Activated T-cell treated with anti-CD3 and anti-CD28 coated beads, Interleukin-2, amount 50 U/mL, for 24 hours (primary cell): ENCODE results near the gene DEGS1.

Experiments used
- DNase-seq: peaks from one replicate; pipeline ENCODE4 v3.0.0-alpha.2; 2020
- H3K27ac Mint-ChIP-seq: 2 replicates; pipeline ENCODE4 v1.8.0; 2020; ENCODE audit warnings: mild to moderate bottlenecking, mixed read lengths
- H3K27me3 Mint-ChIP-seq: 2 replicates; pipeline ENCODE4 v1.8.0; 2020; ENCODE audit warnings: mixed read lengths
- H3K36me3 Mint-ChIP-seq: 2 replicates; pipeline ENCODE4 v1.8.0; 2020; ENCODE audit warnings: low read depth, mixed read lengths
- H3K4me1 Mint-ChIP-seq: 2 replicates; pipeline ENCODE4 v1.8.0; 2020; ENCODE audit warnings: low read depth, mixed read lengths
- H3K4me3 Mint-ChIP-seq: 2 replicates; pipeline ENCODE4 v1.8.0; 2020; ENCODE audit warnings: mild to moderate bottlenecking, moderate library complexity, mixed read lengths
- H3K9me3 Mint-ChIP-seq: 2 replicates; pipeline ENCODE4 v1.8.0; 2020; ENCODE audit warnings: mixed read lengths

The DEGS1 gene

DNA sequence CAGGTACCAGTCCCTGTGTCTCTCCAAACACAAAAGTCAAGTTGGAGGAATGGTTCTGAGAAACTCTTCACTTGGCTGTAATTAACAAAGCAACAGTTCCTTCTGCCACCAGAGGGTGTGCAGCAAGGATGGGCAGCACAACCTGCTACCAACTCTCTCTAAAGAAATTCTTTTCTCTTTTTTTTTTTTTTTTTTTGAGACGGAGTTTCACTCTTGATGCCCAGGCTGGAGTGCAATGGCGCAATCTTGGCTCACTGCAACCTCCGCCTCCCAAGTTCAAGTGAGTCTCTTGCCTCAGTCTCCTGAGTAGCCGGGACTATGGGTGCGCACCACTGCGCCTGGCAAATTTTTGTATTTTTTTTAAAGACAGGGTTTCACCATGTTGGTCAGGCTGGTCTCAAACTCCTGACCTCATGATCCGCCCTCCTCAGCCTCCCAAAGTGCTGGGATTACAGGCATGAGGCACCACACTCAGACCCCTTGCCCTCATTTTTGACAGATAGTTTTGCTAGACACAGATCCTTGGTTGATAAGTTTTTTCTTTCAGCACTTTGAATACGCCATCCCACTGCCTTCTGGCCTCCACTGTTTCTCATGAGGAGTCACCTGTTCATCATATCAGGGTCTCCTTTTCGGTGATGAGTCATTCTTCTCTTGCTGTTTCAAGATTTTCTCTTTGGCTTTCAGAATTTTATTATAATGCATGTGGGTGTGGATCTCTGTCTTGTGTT lies 12.1 kb upstream of the DEGS1 start:
- Mint-ChIP-seq H3K27me3 (no peaks in the 10 kb centered on the region), H3K27ac (no peak overlapping the region), H3K9me3 (peaks cover 11% of the 10 kb centered on the region), H3K4me1 (peaks cover 33% of the 10 kb centered on the region), H3K36me3 (peaks cover 4% of the 10 kb centered on the region), H3K4me3 (no peak overlapping the region)
- no peak for DNase-seq

- H3K36me3 Mint-ChIP-seq = peaks cover 4% of the 10 kb centered on the region
- no peak overlapping the region for H3K27ac Mint-ChIP-seq
- H3K4me3 Mint-ChIP-seq = no peak overlapping the region
- H3K9me3 Mint-ChIP-seq = peaks cover 11% of the 10 kb centered on the region
- no peaks in the 10 kb centered on the region for H3K27me3 Mint-ChIP-seq
- peaks cover 33% of the 10 kb centered on the region for H3K4me1 Mint-ChIP-seq
- no peak for DNase-seq
Observed at GRCh38 chr1:224172229-224172628, 10.8 kb upstream of the DEGS1 start.

- no peak for DNase-seq
Observed at GRCh38 chr1:224173523-224173922, 9.5 kb upstream of the DEGS1 start.

DNA sequence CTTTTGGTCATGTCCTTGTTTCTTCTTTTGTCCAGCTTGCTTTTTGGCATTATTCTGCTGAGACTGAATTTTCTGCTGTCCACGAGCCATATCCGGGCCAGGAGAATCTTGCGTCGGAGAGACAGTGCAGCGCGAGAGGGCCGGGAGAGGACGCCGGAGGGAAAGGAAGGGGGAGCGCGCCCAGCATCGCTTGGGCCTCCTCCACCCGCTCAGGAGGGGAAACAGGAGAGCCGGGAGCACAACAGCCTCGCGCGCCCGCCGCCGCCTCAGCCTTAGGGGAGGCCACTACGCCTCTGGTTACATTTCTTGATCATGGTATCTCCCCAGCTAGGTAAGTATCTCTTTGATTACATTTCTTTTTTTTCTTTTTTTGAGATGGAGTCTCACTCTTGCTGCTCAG lies 7.4 kb upstream of the DEGS1 start:
- Mint-ChIP-seq H3K36me3 (peaks cover 4% of the 10 kb centered on the region), H3K27ac (no peak overlapping the region), H3K9me3 (peaks cover 6% of the 10 kb centered on the region), H3K4me1 (peaks cover 12% of the 10 kb centered on the region), H3K27me3 (no peaks in the 10 kb centered on the region), H3K4me3 (no peak overlapping the region)
- no peak for DNase-seq

More at GRCh38 chr1:224173523-224173922, 9.5 kb upstream of the DEGS1 start:
- Mint-ChIP-seq H3K4me1 (peaks cover 33% of the 10 kb centered on the region), H3K9me3 (peaks cover 11% of the 10 kb centered on the region), H3K27ac (no peak overlapping the region), H3K4me3 (no peak overlapping the region), H3K27me3 (no peaks in the 10 kb centered on the region), H3K36me3 (peaks cover 4% of the 10 kb centered on the region)

DNA sequence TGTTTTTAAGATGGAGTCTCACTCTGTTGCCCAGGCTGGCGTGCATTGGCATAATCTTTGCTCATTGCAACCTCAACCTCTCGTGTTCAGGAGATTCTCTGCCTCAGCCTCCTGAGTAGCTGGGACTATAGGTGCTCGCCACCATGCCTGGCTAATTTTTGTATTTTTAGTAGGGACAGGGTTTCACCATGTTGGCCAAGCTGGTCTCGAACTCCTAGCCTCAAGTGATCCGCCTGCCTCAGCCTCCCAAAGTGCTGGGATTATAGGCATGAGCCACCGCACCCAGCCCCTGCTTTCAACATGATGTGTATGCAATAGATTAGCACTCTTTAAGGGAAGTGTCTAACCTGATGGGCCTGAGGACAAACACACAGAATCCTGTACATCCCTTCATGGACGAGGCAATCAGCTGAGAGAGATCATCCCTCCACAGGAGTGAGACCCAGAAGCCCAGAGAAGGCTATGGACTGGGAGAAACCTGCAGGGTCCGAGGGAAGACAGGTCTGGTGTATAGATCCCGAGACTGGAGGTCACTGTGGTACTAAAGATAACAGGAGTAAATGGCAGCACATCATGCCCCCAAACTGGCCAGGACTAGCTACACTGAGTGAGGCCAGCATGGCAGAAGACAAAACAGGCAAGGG lies 5.6 kb upstream of the DEGS1 start:
- no peaks in the 10 kb centered on the region for H3K9me3 Mint-ChIP-seq
- H3K4me1 Mint-ChIP-seq = peaks cover 13% of the 10 kb centered on the region

DNA sequence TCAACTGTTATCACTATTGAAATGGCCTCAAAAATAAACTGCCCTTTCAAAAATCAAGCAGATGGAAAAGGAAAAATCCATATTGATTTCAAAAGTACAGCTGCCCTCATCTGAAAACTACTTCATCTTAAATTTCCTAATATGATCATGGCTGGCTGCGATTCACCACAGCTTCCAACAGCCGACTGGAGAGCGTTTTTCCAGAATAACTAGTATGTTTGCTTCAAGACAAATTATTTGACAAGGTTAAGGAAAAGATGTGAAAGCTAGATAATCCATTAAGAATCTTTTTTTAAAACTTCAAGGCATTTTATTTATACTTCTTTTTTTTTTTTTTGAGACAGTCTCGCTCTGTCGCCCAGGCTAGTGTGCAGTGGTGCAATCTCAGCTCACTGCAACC lies 4.1 kb upstream of the DEGS1 start:
- peaks cover under 1% of the 10 kb centered on the region for H3K36me3 Mint-ChIP-seq
- H3K27me3 Mint-ChIP-seq = peaks cover 4% of the 10 kb centered on the region
- peaks cover 16% of the 10 kb centered on the region for H3K4me1 Mint-ChIP-seq
- H3K9me3 Mint-ChIP-seq = no peaks in the 10 kb centered on the region
- no peak for DNase-seq
- no peak overlapping the region for H3K27ac Mint-ChIP-seq
- H3K4me3 Mint-ChIP-seq = no peak overlapping the region

More for the DNA sequence above, 5.6 kb upstream of the DEGS1 start:
- H3K27me3 Mint-ChIP-seq = peaks cover 4% of the 10 kb centered on the region
- no peak for DNase-seq
- no peak overlapping the region for H3K4me3 Mint-ChIP-seq
- no peaks in the 10 kb centered on the region for H3K36me3 Mint-ChIP-seq
- no peak overlapping the region for H3K27ac Mint-ChIP-seq

- DNase-seq = peak; percentile 24
- no peak overlapping the region for H3K4me3 Mint-ChIP-seq
- H3K27me3 Mint-ChIP-seq = peaks cover 4% of the 10 kb centered on the region
- H3K36me3 Mint-ChIP-seq = peaks cover 19% of the 10 kb centered on the region
- peaks cover 32% of the 10 kb centered on the region for H3K4me1 Mint-ChIP-seq
- no peak overlapping the region for H3K27ac Mint-ChIP-seq
- H3K9me3 Mint-ChIP-seq = no peaks in the 10 kb centered on the region
Observed at GRCh38 chr1:224180783-224181452, 2.1 kb upstream of the DEGS1 start.

DNA sequence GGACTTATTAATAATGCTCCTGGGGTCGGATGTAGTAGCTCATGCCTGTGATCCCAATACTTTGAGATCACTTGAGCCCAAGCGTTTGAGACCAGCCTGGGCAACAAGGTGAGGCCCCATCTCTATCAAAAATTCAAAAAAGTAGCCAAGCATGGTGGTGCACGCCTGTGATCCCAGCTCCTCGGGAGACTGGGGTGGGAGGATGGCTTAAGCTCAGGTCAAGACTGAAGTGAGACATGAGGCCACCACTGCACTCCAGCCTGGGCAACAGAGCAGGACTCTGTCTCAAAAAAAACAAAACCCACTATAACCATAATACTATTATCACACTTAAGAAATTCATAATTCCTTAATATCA lies 1.6 kb upstream of the DEGS1 start:
- Mint-ChIP-seq H3K27me3 (peaks cover 4% of the 10 kb centered on the region), H3K27ac (no peak overlapping the region), H3K36me3 (peaks cover 24% of the 10 kb centered on the region), H3K9me3 (no peaks in the 10 kb centered on the region), H3K4me3 (peak overlapping the region; percentile 85), H3K4me1 (peaks cover 36% of the 10 kb centered on the region)
- DNase-seq = no peak

- H3K27me3 Mint-ChIP-seq = peaks cover 4% of the 10 kb centered on the region
- DNase-seq = peak; percentile 63
- no peaks in the 10 kb centered on the region for H3K9me3 Mint-ChIP-seq
- H3K4me1 Mint-ChIP-seq = peaks cover 42% of the 10 kb centered on the region
- H3K27ac Mint-ChIP-seq = peak overlapping the region; percentile 95
- peak overlapping the region; percentile 85 for H3K4me3 Mint-ChIP-seq
- H3K36me3 Mint-ChIP-seq = peaks cover 31% of the 10 kb centered on the region
Observed at GRCh38 chr1:224182057-224182865, 779 bp upstream of the DEGS1 start.

GRCh38 chr1:224183591-224184312 lies 712 bp downstream of the DEGS1 start:
- H3K4me3 Mint-ChIP-seq = peak overlapping the region; percentile 87
- peaks cover 42% of the 10 kb centered on the region for H3K36me3 Mint-ChIP-seq
- DNase-seq = peak; percentile 82
- peaks cover 4% of the 10 kb centered on the region for H3K27me3 Mint-ChIP-seq
- peak overlapping the region; percentile 92 for H3K27ac Mint-ChIP-seq
- H3K4me1 Mint-ChIP-seq = peaks cover 53% of the 10 kb centered on the region
- no peaks in the 10 kb centered on the region for H3K9me3 Mint-ChIP-seq

DNA sequence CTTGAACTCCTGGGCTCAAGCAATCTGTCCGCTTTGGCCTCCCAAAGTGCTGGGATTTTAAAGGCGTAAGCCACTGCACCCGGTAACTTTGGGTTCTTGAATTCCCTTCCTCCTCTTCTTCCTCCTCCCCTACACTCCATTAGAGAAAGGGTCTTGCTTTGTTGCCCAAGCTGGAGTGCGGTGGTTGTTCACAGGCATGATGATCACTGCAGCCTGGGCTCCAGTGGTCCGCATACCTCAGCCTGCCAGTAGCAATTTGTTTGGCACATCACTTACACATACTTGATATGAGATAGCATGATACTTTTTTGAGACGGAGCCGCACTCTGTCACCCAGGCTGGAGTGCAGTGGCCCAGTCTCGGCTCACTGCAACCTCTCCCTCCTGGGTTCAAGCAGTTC lies 2.2 kb downstream of the DEGS1 start:
- Mint-ChIP-seq H3K4me1 (peaks cover 65% of the 10 kb centered on the region), H3K9me3 (no peaks in the 10 kb centered on the region), H3K36me3 (peaks cover 52% of the 10 kb centered on the region), H3K27me3 (peaks cover 4% of the 10 kb centered on the region), H3K4me3 (peak overlapping the region; percentile 87), H3K27ac (peak overlapping the region; percentile 86)
- peak; percentile 28 for DNase-seq

DNA sequence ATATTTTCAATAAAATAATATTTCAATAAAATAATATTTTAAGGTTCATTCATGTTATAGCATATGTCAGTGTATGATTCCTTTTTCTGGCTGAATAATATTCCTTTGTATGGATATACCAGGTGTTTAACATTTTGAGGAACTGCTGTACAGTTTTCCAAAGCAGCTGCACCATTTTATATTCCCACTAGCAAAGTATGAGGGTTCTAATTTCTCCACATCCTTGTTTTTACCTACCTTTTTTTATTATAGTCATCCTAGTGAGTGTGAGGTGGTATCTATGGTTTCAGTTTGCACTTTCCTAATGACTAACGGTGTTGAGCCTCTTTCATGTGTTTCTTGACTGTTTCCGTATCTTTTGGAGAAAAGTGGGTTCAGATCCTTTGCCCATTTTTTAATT lies 5.2 kb downstream of the DEGS1 start:
- no peaks in the 10 kb centered on the region for H3K9me3 Mint-ChIP-seq
- peak overlapping the region; percentile 82 for H3K27ac Mint-ChIP-seq
- H3K36me3 Mint-ChIP-seq = peaks cover 77% of the 10 kb centered on the region
- DNase-seq = no peak
- H3K4me1 Mint-ChIP-seq = peaks cover 64% of the 10 kb centered on the region
- peak overlapping the region; percentile 49 for H3K4me3 Mint-ChIP-seq
- H3K27me3 Mint-ChIP-seq = no peaks in the 10 kb centered on the region

- Mint-ChIP-seq H3K27me3 (no peaks in the 10 kb centered on the region), H3K4me3 (no peak overlapping the region), H3K4me1 (peaks cover 61% of the 10 kb centered on the region), H3K36me3 (peaks cover 80% of the 10 kb centered on the region), H3K9me3 (no peaks in the 10 kb centered on the region), H3K27ac (peak overlapping the region; percentile 57)
- DNase-seq = no peak
Observed at GRCh38 chr1:224189561-224189960, 6.5 kb downstream of the DEGS1 start.
